ENCODE measurements around the gene CGREF1.
A peak's percentile ranks its signal among the peaks of the same experiment; 100 is the strongest.
"Not testable (repeated sequence)": the region's sequence is repeated elsewhere in the genome, so short reads cannot be mapped to it uniquely, and the experiment has no call there.

The CGREF1 gene

DNA sequence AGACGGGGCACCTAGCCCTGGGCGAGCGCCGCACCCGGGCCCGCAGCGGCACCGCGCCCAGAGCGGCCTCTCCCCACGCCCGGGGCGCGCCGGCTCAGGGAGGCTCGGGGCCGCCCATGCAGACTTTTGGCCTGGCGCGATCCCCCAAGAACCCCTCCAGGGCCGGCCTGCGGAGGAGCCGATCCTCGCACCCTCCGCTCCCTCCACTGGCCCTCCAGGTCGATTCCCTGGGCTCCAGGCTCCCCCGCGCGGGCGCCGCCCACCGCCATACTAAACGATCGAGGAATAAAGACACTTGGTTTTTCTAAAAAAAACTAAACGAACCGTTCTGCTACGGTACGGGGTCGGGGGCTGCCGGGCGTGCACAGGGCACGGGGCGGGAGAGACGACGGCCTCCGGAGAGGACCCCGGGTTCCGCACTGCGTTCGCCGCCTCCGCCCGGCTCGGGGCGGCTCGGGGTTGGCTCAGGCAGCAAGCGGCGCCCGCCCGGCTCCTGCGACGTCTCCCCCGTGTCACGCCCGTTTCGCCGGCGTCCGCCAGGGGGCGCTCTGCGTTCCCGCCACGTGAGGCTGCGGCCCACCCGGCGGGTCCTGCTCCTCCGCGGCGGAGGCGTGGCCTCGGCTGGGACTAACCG lies 32.7 kb downstream of the CGREF1 start:
- DNase-seq = peak; percentile 99

DNA sequence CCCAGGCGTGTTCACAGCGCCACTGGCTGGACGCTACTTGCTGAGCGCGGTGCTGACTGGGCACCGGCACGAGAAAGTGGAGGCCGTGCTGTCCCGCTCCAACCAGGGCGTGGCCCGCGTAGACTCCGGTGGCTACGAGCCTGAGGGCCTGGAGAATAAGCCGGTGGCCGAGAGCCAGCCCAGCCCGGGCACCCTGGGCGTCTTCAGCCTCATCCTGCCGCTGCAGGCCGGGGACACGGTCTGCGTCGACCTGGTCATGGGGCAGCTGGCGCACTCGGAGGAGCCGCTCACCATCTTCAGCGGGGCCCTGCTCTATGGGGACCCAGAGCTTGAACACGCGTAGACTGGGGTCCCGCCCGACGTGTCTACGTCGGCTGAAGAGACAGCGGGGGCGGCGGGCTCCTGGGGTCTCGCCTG lies 33.2 kb downstream of the CGREF1 start:
- peak; percentile 45 for DNase-seq

DNA sequence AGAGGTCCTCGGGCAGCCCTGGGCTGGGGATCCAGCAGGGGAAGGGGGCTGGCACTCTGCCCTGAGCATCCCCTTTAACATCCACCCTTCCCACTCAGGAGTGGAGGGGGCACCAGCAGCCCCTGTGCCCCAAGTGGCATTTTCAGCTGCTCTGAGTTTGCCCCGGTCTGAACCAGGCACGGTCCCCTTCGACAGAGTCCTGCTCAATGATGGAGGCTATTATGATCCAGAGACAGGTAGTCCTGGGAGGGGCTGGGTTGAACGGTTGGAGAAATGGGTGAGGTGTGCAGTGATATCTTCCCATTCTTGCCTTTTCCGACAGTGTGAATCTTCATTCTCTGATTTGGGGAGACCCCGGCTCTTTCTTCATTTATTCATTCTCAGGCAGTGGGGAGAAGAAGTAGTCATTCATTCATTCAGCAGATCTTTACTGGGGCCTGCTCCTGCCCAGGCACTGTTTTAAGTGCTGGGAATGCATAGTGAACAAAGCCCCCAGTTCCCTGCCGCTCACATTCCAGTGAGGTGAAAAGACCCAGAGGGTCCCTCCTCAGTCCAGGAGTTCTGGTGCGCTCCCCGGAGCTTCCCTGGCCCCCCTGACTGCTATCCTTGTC lies 33.8 kb downstream of the CGREF1 start:
- no peak for DNase-seq

DNA sequence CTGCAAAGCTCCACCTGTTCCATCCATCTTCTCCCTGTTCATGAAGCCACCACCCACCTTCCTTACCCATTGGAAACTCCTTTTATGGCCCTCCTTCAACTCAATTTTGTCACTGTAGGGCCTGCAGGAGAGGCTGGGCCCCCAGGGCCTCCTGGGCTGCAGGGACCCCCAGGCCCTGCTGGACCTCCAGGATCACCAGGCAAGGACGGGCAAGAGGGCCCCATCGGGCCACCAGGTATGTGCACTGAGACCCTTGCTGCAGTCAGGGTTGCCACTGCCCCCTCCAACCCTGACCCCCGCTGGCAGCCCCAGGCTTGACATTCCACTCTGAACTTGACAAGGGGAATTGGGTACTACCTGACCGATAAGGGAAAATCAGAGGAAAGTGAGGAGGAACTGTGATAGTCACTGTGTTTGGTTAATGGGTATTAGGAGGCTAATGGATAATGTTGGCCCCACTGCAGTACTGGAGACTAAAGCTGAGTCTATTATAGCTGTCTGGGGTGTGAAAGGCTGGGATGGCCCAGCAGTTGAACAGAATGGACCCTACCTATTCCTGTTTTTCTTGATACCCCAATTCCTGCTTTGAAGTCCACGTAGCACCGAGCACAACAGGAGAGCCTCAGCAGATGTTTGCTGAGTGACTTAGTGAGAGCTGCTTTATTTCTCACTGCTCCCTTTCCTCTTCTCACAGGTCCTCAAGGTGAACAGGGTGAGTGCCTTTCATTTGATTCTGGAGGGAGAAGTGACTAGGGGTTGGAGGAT lies 34.4 kb downstream of the CGREF1 start:
- DNase-seq = no peak

DNA sequence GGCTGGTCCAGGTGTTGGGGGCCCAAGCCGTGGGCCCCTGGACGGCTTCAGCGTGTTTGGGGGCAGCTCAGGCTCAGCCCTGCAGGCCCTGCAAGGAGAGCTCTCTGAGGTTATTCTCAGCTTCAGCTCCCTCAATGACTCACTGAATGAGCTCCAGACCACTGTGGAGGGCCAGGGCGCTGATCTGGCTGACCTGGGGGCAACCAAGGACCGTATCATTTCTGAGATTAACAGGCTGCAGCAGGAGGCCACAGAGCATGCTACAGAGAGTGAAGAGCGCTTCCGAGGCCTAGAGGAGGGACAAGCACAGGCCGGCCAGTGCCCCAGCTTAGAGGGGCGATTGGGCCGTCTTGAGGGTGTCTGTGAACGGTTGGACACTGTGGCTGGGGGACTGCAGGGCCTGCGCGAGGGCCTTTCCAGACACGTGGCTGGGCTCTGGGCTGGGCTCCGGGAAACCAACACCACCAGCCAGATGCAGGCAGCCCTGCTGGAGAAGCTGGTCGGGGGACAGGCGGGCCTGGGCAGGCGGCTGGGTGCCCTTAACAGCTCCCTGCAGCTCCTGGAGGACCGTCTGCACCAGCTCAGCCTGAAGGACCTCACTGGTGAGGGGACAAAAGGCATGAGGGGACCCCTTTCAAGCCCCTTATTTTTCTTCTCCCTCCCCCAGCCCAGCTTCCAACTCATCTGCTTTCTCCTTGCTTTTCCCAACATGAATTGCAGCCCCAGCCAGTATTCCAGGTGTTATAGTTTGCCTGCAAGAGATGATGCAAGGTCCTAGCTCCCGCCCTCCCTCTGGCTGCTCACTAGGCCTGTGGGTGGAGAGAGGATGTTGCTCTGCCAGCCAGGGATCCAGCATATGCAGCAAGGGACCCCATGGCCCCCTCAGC lies 35.3 kb downstream of the CGREF1 start:
- DNase-seq = no peak

DNA sequence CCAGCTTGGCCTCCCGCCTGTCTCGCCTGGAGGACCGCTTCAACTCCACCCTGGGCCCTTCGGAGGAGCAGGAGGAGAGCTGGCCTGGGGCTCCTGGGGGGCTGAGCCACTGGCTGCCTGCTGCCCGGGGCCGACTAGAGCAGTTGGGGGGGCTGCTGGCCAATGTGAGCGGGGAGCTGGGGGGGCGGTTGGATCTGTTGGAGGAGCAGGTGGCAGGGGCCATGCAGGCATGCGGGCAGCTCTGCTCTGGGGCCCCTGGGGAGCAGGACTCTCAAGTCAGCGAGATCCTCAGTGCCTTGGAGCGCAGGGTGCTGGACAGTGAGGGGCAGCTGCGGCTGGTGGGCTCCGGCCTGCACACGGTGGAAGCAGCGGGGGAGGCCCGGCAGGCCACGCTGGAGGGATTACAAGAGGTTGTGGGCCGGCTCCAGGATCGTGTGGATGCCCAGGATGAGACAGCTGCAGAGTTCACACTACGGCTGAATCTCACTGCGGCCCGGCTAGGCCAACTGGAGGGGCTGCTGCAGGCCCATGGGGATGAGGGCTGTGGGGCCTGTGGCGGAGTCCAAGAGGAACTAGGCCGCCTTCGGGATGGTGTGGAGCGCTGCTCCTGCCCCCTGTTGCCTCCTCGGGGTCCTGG lies 36.0 kb downstream of the CGREF1 start:
- DNase-seq = no peak

DNA sequence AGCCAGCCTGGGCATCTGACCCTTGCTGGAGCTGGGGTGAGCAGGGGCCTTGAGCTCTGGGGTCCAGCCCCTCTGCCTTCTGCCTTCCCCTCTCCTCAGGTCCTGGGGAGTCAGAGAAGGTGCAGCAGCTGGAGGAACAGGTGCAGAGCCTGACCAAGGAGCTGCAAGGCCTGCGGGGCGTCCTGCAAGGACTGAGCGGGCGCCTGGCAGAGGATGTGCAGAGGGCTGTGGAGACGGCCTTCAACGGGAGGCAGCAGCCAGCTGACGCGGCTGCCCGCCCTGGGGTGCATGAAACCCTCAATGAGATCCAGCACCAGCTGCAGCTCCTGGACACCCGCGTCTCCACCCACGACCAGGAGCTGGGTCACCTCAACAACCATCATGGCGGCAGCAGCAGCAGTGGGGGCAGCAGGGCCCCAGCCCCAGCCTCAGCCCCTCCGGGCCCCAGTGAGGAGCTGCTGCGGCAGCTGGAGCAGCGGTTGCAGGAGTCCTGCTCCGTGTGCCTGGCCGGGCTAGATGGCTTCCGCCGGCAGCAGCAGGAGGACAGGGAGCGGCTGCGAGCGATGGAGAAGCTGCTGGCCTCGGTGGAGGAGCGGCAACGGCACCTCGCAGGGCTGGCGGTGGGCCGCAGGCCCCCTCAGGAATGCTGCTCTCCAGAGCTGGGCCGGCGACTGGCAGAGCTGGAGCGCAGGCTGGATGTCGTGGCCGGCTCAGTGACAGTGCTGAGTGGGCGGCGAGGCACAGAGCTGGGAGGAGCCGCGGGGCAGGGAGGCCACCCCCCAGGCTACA lies 36.8 kb downstream of the CGREF1 start:
- DNase-seq = no peak

DNA sequence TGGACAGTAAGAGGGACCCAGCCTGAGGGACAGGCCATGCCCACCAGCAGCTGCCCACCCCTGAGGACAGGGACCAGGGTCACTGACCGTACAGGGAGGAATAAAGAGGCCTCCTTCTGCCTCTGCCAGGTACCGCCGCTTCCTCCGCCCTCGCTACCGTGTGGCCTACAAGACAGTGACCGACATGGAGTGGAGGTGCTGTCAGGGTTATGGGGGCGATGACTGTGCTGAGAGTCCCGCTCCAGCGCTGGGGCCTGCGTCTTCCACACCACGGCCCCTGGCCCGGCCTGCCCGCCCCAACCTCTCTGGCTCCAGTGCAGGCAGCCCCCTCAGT lies 38.4 kb downstream of the CGREF1 start:
- no peak for DNase-seq

DNA sequence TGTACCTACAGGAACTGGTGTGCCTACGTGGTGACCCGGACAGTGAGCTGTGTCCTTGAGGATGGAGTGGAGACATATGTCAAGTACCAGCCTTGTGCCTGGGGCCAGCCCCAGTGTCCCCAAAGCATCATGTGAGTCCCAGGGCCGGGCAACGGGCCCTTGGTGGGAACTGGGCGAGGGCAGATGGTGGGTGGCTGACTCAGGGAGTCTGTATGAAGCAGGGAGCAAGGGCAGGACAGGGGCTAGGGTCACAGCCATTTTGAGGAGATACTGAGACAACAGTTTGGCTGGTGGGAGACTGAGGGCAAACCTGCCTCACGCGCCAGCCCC lies 38.8 kb downstream of the CGREF1 start:
- no peak for DNase-seq

DNA sequence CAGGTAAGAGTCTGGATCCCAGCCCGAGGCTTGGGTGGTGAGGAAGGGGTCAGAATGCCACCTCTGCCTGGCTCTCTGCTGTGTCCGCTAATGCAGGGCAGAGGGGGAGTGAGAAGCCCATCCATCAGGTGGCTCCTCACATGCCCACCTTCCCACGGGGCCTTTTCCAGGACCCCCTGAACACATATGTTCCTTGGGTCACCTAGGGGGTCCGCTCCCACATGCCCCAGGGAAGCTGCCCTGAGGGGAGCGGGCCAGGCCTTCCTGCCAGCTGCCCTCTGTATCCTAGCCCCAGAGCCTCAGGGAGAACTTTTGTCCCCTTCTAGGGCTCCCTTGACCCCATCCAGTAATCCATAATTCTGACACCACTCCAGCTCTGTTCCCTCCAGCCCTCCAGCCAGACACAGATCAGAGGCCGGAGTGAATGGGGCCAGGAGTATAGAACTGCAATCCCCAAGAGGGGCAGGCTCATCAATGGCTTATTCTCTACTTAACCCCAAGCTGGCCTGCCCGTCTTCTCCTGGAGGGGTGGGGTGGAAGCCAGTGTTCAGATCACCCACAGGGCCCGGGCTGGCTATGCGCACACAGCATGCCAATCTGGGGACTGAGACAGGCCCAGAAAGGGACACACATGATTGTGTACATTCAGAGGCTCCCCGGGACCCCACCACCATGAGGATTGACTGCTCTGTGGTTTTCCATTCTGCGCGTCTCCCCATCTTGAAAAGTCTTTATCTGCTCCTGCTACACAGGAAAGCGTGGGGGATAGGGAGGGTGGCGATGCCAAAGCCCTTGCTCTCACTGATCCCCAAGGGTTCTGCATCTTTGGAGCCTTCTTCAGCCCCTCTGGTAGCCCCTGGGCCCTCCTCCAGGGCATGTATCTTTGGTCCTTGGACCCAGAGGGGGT lies 39.4 kb downstream of the CGREF1 start:
- no peak for DNase-seq

DNA sequence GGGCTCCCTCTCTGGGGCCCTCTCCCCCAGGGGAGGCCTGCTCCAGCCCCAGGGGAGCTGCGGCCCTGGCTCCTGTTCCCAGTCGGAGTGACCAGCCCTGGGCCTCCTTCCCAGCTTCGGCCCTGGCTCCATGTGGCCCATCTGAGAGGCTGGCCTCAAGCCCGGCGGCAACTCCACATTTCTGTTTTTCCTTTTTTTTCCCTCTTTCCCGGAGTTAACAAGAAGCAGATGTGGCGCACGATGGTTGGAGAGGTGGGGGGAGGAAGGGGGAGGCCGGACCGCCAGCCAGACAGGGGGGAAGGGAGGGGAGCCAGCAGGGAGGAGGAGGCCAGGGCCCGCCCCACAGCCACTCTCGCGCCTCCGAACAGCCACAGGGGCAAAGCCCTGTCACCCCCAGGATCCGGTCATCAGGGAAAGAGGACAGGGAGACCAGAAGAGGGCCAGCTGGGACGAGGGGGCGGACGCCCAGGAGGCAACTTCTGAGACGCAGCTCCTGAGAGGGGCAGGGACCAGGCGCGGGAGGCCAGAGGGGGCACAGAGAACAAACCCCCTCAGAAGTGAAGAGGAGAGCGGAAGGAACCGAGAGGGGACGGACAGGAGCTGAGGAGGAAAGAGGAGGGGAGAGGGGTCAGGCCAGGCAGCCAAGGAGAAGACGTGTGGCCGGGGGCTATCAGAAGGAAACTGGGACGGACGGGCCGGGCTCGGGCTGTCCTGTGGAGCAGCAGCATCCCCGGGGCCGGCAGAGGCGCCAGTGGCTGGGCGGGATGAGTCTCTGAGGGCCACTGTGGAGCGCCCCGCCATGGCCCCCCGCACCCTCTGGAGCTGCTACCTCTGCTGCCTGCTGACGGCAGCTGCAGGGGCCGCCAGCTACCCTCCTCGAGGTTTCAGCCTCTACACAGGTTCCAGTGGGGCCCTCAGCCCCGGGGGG lies 40.4 kb downstream of the CGREF1 start, which contains the start of gene EMILIN1:
EMILIN1 (plus strand) TSS at position 349 of the 928 bp plus-strand sequence; CDS start at position 800, 451 bp downstream.
- DNase-seq = no peak

DNA sequence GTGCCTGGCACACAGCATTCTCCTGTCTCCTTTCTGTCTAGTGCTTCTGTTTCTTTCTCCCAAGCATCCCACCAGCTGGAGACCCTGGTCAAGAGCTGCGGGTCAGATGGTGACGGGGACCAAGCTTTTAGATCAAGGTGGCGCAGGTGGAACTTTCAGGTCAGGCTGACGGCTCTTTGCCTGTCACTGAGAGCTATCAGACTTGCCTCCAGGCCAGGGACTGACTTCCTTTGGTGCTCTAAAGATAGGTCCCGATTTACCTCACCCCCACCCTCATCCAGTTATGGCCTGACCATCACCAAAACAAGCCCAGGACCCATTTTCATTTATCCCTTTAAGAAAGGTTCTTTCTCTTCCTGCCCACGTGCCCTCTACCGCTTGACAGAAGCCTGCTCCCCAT lies 41.7 kb downstream of the CGREF1 start:
- DNase-seq = no peak

DNA sequence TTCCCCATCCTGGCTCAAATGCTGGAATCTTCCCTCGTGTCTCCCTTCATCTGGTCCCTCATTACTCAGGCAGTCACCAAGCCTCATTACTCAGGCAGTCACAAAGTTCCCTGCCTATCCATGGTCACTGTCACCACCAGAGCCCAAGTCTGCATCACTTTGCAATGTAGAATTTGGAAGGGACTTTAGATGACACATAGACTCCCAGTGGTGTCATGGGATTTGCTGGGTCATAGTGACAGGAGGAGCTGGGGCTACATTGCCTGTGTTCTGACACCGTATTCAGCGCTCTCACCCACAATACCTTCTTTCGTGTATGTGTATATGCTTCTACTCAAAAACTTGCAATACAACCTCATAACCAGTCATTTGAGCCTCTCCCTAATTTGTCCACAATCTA lies 42.6 kb downstream of the CGREF1 start:
- DNase-seq = no peak

DNA sequence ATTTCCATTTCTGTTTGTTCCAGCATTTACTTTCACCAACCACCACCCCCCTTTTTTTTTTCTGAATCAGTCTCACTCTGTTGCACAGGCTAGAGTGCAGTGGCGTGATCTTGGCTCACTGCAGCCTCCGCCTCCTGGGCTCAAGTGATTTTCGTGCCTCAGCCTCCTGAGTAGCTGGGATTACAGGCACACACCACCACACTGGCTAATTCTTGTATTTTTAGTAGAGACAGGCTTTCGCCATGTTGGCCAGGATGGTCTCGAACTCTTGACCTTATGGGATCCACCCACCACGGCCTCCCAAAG lies 43.4 kb downstream of the CGREF1 start:
- not testable (repeated sequence) for DNase-seq

DNA sequence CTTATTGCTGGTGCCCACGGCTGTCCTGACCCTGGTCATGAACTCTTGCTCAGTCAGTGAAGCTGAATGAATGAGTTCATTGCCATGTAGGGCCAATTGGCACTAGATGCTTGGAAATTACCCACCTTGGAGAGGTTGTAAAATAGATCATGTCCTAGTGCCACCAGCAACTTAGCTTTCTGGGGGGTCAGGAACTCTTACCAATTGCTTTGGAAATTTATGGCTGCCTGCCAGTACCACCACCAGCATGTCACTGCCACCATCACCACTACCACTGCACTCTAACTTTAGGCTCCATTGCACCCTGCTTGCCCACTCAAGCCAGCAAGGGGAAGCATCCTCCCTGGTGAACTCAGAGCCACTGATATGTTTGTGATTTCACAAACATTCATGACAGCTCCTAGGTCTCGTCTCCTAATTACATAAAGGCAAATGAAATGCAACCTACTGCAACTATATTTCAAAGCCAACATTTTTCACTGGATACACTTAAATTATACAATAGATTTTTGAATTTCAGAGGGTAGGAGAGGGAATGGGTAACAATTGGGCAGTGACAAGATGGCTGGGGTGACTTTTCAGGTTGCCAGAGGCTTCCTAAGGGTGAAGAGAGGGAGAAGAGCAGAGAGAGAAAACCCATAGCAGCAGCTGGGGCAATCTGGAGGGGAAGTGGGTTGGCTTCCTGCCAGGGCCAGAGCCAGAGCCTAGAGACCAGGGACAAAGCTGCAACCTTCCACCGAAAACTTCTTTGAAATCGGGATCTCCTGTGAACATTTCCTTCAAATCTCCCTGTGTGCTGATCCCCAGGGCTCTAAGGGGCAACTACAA lies 44.0 kb downstream of the CGREF1 start:
- DNase-seq = peak; percentile 47

DNA sequence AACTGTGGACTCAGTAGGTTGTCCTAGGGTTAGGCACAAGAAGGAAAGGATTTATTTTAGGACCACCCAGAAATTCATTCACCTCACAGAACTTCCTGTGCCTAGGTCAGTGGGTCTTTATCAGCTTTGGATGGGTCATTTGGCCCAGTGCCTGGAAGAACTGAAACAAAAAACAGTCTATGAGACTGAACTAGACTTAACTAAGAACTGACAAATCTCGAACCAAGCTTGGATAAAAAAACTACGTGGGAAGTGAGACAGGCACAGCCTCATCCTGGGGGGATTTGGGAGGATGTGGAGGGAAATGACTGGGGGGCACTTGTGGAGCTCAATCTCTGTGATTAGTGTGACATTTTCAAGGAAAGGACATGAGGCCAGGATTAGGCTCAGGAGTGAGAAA lies 45.1 kb downstream of the CGREF1 start:
- no peak for DNase-seq

DNA sequence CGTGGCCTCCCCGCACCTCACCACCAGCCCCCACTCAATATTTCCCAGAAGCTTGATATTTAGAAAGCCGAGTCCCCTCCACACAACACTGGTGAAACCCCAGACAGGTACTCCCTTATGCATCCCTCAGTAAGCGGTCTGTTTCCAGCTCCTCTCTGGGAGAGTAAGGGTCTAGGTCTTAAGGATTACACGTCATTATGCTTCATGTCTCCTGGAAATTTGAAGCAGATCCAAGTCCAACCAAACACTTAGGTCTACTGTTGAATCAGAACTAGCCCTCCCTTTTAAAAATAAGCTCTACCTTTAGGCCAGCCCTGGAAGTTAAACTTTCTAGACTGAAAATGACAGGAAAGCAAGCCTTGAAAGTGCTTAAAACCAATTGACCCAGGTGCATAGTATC lies 46.0 kb downstream of the CGREF1 start:
- DNase-seq = no peak

DNA sequence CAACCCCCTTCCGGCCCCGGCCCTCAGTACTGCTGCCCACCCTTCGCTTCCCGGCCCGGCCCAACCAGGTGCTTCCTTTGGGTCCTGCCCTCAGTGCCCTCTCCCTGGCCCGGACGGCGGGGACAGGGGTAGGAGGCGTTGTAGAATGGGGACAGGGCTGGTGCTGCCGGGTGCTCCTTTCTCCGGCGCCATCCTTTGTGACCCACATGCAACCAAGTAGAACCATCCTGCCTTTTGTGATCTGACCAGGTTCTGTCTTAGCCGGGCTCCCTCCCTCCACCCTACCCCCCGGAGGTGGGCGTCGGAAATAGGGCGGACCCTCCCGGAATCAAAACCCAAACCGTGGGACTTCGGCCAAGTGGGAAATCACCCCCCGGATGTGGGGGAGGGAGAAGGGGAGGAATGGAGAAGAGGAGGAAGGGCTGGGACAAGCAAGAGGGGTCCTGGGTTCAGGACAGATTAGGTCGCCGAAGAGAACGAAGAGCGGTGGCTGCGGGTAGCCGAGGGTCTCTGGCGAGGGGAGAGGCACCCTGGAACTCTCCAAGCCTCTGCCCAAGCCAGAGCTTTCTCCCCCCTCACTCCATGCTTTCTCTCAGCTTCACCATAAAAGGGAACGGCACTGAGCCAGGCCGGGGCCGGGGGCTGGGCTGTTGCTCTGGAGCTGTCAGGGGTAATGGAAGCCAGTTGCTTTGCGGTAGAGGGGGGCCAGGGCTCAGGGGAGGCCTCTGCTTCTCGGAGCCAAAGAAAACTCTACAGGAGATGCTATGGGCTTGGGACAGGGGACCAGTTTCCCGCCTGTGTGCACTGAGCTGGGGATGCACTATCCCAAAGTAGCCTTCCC lies 46.7 kb downstream of the CGREF1 start:
- DNase-seq = no peak

All from activated CD8-positive, alpha-beta memory T cell treated with anti-CD3 and anti-CD28 coated beads, Interleukin-2, amount 50 U/mL, for 4 hours (primary cell).